ENCODE measurements around the gene ALG1.

- TF ChIP-seq ZNF565 (CRISPR knock-in tag; conservative IDR thresholded peaks at IDR 0.05; ENCODE audit: low read depth) = no peak
- no peak for TF ChIP-seq ZFP3 (CRISPR knock-in tag; IDR thresholded peaks at IDR 0.05)
- no peak for TF ChIP-seq ARNTL (CRISPR knock-in tag; IDR thresholded peaks at IDR 0.05; ENCODE audit: borderline replicate concordance, low read depth)
- no peak for TF ChIP-seq ZFP30 (CRISPR knock-in tag; IDR thresholded peaks at IDR 0.05)
- TF ChIP-seq, protein P1, sequence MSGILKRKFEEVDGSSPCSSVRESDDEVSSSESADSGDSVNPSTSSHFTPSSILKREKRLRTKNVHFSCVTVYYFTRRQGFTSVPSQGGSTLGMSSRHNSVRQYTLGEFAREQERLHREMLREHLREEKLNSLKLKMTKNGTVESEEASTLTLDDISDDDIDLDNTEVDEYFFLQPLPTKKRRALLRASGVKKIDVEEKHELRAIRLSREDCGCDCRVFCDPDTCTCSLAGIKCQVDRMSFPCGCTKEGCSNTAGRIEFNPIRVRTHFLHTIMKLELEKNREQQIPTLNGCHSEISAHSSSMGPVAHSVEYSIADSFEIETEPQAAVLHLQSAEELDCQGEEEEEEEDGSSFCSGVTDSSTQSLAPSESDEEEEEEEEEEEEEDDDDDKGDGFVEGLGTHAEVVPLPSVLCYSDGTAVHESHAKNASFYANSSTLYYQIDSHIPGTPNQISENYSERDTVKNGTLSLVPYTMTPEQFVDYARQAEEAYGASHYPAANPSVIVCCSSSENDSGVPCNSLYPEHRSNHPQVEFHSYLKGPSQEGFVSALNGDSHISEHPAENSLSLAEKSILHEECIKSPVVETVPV (CRISPR knock-in tag; IDR thresholded peaks at IDR 0.05) = no peak
- TF ChIP-seq ZNF8 (CRISPR knock-in tag; IDR thresholded peaks at IDR 0.05) = no peak
- no peak for TF ChIP-seq PPARA (CRISPR knock-in tag; IDR thresholded peaks at IDR 0.05; ENCODE audit: borderline replicate concordance)
- TF ChIP-seq, protein P2, sequence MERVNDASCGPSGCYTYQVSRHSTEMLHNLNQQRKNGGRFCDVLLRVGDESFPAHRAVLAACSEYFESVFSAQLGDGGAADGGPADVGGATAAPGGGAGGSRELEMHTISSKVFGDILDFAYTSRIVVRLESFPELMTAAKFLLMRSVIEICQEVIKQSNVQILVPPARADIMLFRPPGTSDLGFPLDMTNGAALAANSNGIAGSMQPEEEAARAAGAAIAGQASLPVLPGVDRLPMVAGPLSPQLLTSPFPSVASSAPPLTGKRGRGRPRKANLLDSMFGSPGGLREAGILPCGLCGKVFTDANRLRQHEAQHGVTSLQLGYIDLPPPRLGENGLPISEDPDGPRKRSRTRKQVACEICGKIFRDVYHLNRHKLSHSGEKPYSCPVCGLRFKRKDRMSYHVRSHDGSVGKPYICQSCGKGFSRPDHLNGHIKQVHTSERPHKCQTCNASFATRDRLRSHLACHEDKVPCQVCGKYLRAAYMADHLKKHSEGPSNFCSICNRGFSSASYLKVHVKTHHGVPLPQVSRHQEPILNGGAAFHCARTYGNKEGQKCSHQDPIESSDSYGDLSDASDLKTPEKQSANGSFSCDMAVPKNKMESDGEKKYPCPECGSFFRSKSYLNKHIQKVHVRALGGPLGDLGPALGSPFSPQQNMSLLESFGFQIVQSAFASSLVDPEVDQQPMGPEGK (CRISPR knock-in tag; IDR thresholded peaks at IDR 0.05; ENCODE audit: borderline replicate concordance) = no peak
- TF ChIP-seq ZC3H10 (CRISPR knock-in tag; IDR thresholded peaks at IDR 0.05) = no peak
Measured at GRCh38 chr16:5035909-5036227, 35.8 kb upstream of the ALG1 start.

All from SK-N-SH treated with all-trans-retinoic acid at 6 μM for 48 hours (cell line).